Esophagus muscularis mucosa (tissue), 3 donors: ENCODE measurements around the gene CYP4F22.

Source experiments
- POLR2A ChIP-seq: fragments of 450-650 bp; IDR thresholded peaks from one replicate; pipeline ENCODE4 v1.6.1; 2017; ENCODE audit warnings: antibody characterized with exemption, moderate library complexity, mild to moderate bottlenecking, low read depth
- POLR2AphosphoS5 ChIP-seq, 2 donors: sonication (generic); formaldehyde crosslinking; IDR thresholded peaks; one replicate each; pipeline ENCODE4 v1.6.1; 2017; ENCODE audit warnings: antibody characterized with exemption in 2 of 2
- TF ChIP-seq, protein P1 (sequence below), 3 experiments: fragments of 200-600 bp in 2 of 3; fragments of 450-650 bp in 1 of 3; sonication (generic) in 2 of 3; IDR thresholded peaks; one replicate each; pipeline ENCODE4 v1.5.1; 2017 to 2019; ENCODE audit warnings: antibody characterized with exemption in 3 of 3, mild to moderate bottlenecking in 2 of 3, moderate library complexity in 1 of 3

- TF ChIP-seq, protein P1, sequence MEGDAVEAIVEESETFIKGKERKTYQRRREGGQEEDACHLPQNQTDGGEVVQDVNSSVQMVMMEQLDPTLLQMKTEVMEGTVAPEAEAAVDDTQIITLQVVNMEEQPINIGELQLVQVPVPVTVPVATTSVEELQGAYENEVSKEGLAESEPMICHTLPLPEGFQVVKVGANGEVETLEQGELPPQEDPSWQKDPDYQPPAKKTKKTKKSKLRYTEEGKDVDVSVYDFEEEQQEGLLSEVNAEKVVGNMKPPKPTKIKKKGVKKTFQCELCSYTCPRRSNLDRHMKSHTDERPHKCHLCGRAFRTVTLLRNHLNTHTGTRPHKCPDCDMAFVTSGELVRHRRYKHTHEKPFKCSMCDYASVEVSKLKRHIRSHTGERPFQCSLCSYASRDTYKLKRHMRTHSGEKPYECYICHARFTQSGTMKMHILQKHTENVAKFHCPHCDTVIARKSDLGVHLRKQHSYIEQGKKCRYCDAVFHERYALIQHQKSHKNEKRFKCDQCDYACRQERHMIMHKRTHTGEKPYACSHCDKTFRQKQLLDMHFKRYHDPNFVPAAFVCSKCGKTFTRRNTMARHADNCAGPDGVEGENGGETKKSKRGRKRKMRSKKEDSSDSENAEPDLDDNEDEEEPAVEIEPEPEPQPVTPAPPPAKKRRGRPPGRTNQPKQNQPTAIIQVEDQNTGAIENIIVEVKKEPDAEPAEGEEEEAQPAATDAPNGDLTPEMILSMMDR (IDR thresholded peaks at IDR 0.05): no peak
- TF ChIP-seq POLR2AphosphoS5 (IDR thresholded peaks at IDR 0.05) (no peak), POLR2A (no peak)
These were observed 40.3 kb downstream of the CYP4F22 start for GRCh38 chr19:15548648-15549047.
